GM23248 (cell line): ENCODE results near the gene PCGF2. TPM values are rescaled to one million over a fixed set of nuclear protein-coding genes. Genes with fewer than 3 reads are reported as not detected.
"Not testable (repeated sequence)": the region's sequence is repeated elsewhere in the genome, so short reads cannot be mapped to it uniquely, and the experiment has no call there.

Experiments
- DNase-seq: peaks from one replicate; pipeline ENCODE4 v3.0.0-alpha.2; 2015
- H2AFZ ChIP-seq: fragments of 200-600 bp; sonication (generic); 2 replicates; pipeline ENCODE4 v1.6.1; 2016; ENCODE audit warnings: antibody characterized with exemption
- H3F3A ChIP-seq: fragments of 200-600 bp; sonication (generic); 2 replicates; pipeline ENCODE4 v1.6.1; 2016; ENCODE audit warnings: mild to moderate bottlenecking, antibody characterized with exemption, mixed run types; ENCODE audit not compliant: insufficient read depth
- H3K27ac ChIP-seq: fragments of 200-600 bp; sonication (generic); 2 replicates; pipeline ENCODE4 v1.5.1; 2016; ENCODE audit warnings: mild to moderate bottlenecking
- H3K27me3 ChIP-seq: fragments of 200-600 bp; sonication (generic); replicated peaks from 2 replicates; pipeline ENCODE4 v1.6.1; 2016; ENCODE audit warnings: mild to moderate bottlenecking; ENCODE audit not compliant: insufficient read depth
- H3K36me3 ChIP-seq: fragments of 200-600 bp; sonication (generic); 2 replicates; pipeline ENCODE4 v1.6.1; 2016; ENCODE audit warnings: low read depth, mild to moderate bottlenecking
- H3K4me1 ChIP-seq: fragments of 200-600 bp; sonication (generic); 2 replicates; pipeline ENCODE4 v1.6.1; 2016; ENCODE audit warnings: mild to moderate bottlenecking; ENCODE audit not compliant: insufficient read depth
- H3K4me2 ChIP-seq: fragments of 200-600 bp; sonication (generic); one replicate; pipeline ENCODE4 v1.6.1; 2016; ENCODE audit warnings: mild to moderate bottlenecking; ENCODE audit not compliant: unreplicated experiment
- H3K4me3 ChIP-seq: fragments of 200-600 bp; sonication (generic); 2 replicates; pipeline ENCODE4 v1.5.1; 2016; ENCODE audit warnings: mild to moderate bottlenecking
- H3K79me2 ChIP-seq: fragments of 200-600 bp; sonication (generic); 2 replicates; pipeline ENCODE4 v1.6.1; 2016; ENCODE audit warnings: mild to moderate bottlenecking; ENCODE audit not compliant: insufficient read depth
- H3K9ac ChIP-seq: fragments of 200-600 bp; sonication (generic); 2 replicates; pipeline ENCODE4 v1.6.1; 2016; ENCODE audit warnings: mild to moderate bottlenecking
- H3K9me2 ChIP-seq: fragments of 200-600 bp; sonication (generic); 2 replicates; pipeline ENCODE4 v1.6.1; 2016; ENCODE audit warnings: mixed run types, mild to moderate bottlenecking, moderate library complexity; ENCODE audit not compliant: insufficient read depth
- H3K9me3 ChIP-seq: fragments of 200-600 bp; sonication (generic); one replicate; pipeline ENCODE4 v1.6.1; 2017; ENCODE audit warnings: low read depth
- H4K20me1 ChIP-seq: fragments of 200-600 bp; sonication (generic); 2 replicates; pipeline ENCODE4 v1.6.0; 2016; ENCODE audit not compliant: insufficient read depth
- EZH2 ChIP-seq: fragments of 200-600 bp; sonication (generic); IDR thresholded peaks from 2 replicates; pipeline ENCODE4 v1.6.1; 2018; ENCODE audit warnings: antibody characterized with exemption, mild to moderate bottlenecking; ENCODE audit not compliant: insufficient read depth, poor library complexity, severe bottlenecking
- EZH2phosphoT487 ChIP-seq: fragments of 200-600 bp; sonication (generic); IDR thresholded peaks from 2 replicates; pipeline ENCODE4 v1.6.1; 2018; ENCODE audit warnings: antibody characterized with exemption, moderate library complexity, mild to moderate bottlenecking, low read depth; ENCODE audit not compliant: insufficient read depth
- WGBS, 2 experiments: methylation state at CpG; one replicate each; pipeline ENCODE4 v1.1.6; 2015 to 2017; ENCODE audit warnings: low lambda C conversion rate in 2 of 2, low coverage in 1 of 2; ENCODE audit errors: missing lambda C conversion rate in 2 of 2; 5-methylcytosine and 5-hydroxymethylcytosine counted together
- in situ Hi-C: fragments of 300-500 bp; cut with MboI; formaldehyde crosslinking; loops from 2 replicates; pipeline ENCODE4 v1.15.0; 2020
- polyA plus RNA-seq: library from polyadenylated mRNA; unstranded; fragments of >200 nt; fragmentation: Nextera tagmentation; extraction: Ambion mirVana; gene quantifications from 2 replicates; pipeline ENCODE4 v1.2.1, GENCODE V29; 2016
- total RNA-seq: library from RNA; depleted of rRNA; stranded (reverse); fragments of >200 nt; shearing (Covaris generic); gene quantifications from 2 replicates; pipeline ENCODE4 v1.2.3, GENCODE V29; 2014

The PCGF2 gene
- total and polyA plus RNA-seq, 2 experiments from 2014 or later = 3.8 to 4.6 TPM

DNA sequence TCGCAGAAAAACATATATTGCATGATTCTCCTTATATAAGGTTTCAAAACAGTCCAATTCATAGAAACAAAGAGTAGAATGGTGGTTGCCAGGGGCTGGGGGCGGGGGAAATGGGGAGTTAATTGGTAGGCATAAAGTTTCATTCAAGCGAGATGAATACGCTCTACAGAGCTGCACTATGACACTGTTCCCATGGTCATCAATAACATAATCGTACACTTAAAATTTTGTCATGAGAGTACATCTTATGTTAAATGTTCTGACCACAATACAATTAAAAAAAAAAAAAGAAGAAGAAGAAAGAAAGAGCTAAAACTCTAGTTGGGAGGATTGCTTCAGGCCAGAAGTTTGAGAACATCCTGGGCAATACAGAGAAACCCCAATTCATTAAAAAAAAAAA is 46.1 kb upstream of the PCGF2 start:
- Histone ChIP-seq H3K27ac (no peak overlapping the region), H3K4me3 (no peak overlapping the region), H3K9me3 (no peaks in the 10 kb centered on the region), H3K79me2 (peaks cover 100% of the 10 kb centered on the region), H2AFZ (no peak overlapping the region), H3F3A (peaks cover 33% of the 10 kb centered on the region), H3K9ac (no peak overlapping the region), H3K4me1 (peaks cover 26% of the 10 kb centered on the region), H3K27me3 (no peaks in the 10 kb centered on the region), H3K9me2 (no peaks in the 10 kb centered on the region), H3K36me3 (no peaks in the 10 kb centered on the region), H4K20me1 (0 out of 2 replicates have a peak, but pooled peaks cover 4% of the 10 kb centered on the region), H3K4me2 (no peak overlapping the region)
- WGBS, 2 experiments = 89 to 96% methylated on average over 5 of the region's 5 CpGs
- in situ Hi-C loops = no loop called here
- TF ChIP-seq EZH2 (no peak), EZH2phosphoT487 (no peak)
- DNase-seq = no peak

DNA sequence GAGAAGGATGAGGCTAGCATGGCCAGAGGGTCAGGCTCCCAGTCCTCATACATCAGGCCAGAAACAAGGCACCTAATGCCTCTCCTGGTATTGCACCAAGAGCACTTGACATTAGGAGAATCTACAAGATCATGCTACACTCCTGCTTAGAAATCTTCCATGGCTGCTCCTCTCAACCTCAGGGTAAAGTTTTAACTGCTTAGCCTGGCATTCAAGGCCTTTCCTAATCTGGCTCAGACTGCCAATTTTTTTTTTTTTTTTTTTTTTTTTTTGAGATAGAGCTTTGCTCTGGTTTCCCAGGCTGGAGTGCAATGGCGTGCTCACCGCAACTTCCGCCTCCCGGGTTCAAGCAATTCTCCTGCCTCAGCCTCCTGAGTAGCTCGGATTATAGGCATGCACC is 43.0 kb upstream of the PCGF2 start:
- Histone ChIP-seq H3K9ac (no peak overlapping the region), H3K36me3 (no peaks in the 10 kb centered on the region), H2AFZ (no peak overlapping the region), H3K9me2 (no peaks in the 10 kb centered on the region), H3K27ac (no peak overlapping the region), H3K27me3 (no peaks in the 10 kb centered on the region), H3K9me3 (no peaks in the 10 kb centered on the region), H4K20me1 (peaks cover 4% of the 10 kb centered on the region; the same call in 1 of the 2 replicates), H3F3A (peaks cover 11% of the 10 kb centered on the region; the same call in 1 of the 2 replicates), H3K79me2 (peaks cover 100% of the 10 kb centered on the region), H3K4me1 (peaks cover 9% of the 10 kb centered on the region), H3K4me3 (no peak overlapping the region), H3K4me2 (no peak overlapping the region)
- DNase-seq = no peak
- no peak for TF ChIP-seq EZH2
- TF ChIP-seq EZH2phosphoT487 = no peak
- in situ Hi-C loops = no loop called here
- 80 to 88% methylated on average over 5 of the region's 5 CpGs for WGBS, 2 experiments

DNA sequence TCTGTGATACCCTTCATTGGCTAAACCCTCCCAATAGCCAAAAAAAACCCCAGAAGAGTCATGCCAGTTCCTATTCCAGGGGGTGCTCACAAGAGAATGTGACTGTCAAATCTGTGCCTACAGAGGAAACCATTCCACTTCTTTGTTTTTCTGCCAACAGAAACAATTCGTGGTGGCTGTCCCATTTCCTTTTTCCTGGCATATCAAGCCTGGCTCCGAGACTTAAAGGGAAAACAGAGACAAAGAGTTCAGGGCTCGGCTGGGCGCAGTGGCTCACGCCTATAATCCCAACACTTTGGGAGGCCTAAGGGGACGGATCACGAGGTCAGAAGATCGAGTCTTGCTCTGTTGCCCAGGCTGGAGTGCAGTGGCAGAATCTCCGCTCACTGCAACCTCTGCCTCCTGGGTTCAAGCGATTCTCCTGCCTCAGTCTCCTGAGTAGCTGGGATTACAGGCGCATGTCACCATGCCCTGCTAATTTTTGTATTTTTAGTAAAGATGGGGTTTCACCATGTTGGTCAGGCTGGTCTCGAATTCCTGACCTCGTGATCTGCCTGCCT is 42.1 kb upstream of the PCGF2 start:
- H4K20me1 ChIP-seq, H3F3A ChIP-seq, H3K4me3 ChIP-seq, DNase-seq, H3K27ac ChIP-seq, H3K27me3 ChIP-seq, H3K4me1 ChIP-seq, H3K36me3 ChIP-seq, H2AFZ ChIP-seq, H3K9me3 ChIP-seq, in situ Hi-C loops, H3K9ac ChIP-seq, H3K9me2 ChIP-seq, H3K4me2 ChIP-seq: not testable (repeated sequence)
- H3K79me2 ChIP-seq = peaks cover 96% of the 10 kb centered on the region
- WGBS, 2 experiments = 84 to 87% methylated on average over 13 of the region's 13 CpGs

DNA sequence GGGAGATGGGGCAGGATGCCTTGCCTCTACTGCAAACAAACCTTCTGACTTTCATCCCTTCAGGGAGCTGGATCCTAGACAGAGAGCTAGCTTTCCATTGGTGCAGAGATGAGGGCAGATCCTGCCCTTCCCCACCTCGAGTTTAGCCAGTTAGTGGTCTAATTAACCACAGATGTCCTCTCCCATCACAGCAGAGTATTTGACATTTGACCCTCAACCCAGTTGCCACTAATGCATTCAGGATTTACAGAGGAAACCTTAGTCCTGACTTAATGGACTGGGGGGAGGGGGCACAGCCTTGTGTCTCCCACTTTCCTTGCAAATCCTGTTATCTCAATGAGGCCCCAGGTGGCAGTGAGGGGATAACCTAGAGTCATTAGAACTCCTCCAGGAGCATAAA is 41.0 kb upstream of the PCGF2 start:
- Histone ChIP-seq H3K9me2 (no peaks in the 10 kb centered on the region), H3K9me3 (no peaks in the 10 kb centered on the region), H4K20me1 (peaks cover 4% of the 10 kb centered on the region; the same call in 1 of the 2 replicates), H3K4me2 (peak overlapping the region; percentile 35), H2AFZ (no peak overlapping the region), H3K9ac (no peak overlapping the region), H3K36me3 (peaks cover 11% of the 10 kb centered on the region), H3K79me2 (peaks cover 85% of the 10 kb centered on the region), H3K27me3 (no peaks in the 10 kb centered on the region), H3F3A (peaks cover 5% of the 10 kb centered on the region; the same call in 1 of the 2 replicates), H3K4me3 (no peak overlapping the region), H3K4me1 (peaks cover 9% of the 10 kb centered on the region), H3K27ac (no peak overlapping the region)
- in situ Hi-C loops = no loop called here
- WGBS, 2 experiments = 0 to 7% methylated on average over 1 of the region's 1 CpG
- peak; percentile 15 for DNase-seq
- TF ChIP-seq EZH2phosphoT487 = no peak
- TF ChIP-seq EZH2 = no peak

DNA sequence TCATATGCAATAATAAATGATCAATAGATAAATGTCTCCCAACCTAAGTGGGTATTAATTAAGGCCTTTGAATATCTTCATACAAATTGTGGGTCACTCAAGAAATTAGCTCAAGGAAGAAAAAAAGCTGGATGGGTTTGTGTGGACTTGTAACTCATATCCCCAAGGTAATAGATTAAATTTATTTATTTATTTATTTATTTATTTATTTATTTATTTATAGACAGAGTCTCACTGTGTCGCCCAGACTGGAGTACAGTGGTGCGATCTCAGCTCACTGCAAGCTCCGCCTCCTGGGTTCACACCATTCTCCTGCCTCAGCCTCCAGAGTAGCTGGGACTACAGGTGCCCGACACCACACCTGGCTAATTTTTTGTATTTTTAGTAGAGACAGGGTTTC is 39.9 kb upstream of the PCGF2 start:
- H3F3A ChIP-seq, H3K27me3 ChIP-seq, H3K4me1 ChIP-seq, DNase-seq, H2AFZ ChIP-seq, in situ Hi-C loops, H4K20me1 ChIP-seq, H3K9me2 ChIP-seq, H3K27ac ChIP-seq, H3K4me3 ChIP-seq, H3K9me3 ChIP-seq, H3K9ac ChIP-seq, H3K4me2 ChIP-seq: not testable (repeated sequence)
- peaks cover 22% of the 10 kb centered on the region for H3K36me3 ChIP-seq
- 98 to 99% methylated on average over 4 of the region's 4 CpGs for WGBS, 2 experiments
- H3K79me2 ChIP-seq = peaks cover 74% of the 10 kb centered on the region
